ENCODE data around the gene FAXC.

- TF ChIP-seq TOX (CRISPR knock-in tag; IDR thresholded peaks at IDR 0.05; ENCODE audit: borderline replicate concordance): no peak
- TF ChIP-seq ZNF70 (CRISPR knock-in tag; IDR thresholded peaks at IDR 0.05): no peak
- TF ChIP-seq GLIS3 (CRISPR knock-in tag; IDR thresholded peaks at IDR 0.05): no peak
- TF ChIP-seq CSRNP3 (CRISPR knock-in tag; IDR thresholded peaks at IDR 0.05): no peak
- TF ChIP-seq PATZ1 (CRISPR knock-in tag; IDR thresholded peaks at IDR 0.05; ENCODE audit: borderline replicate concordance): no peak
- TF ChIP-seq CREB5 (CRISPR knock-in tag; IDR thresholded peaks at IDR 0.05; ENCODE audit: low read depth): no peak
- TF ChIP-seq ZFP30 (CRISPR knock-in tag; IDR thresholded peaks at IDR 0.05): no peak
- no peak for TF ChIP-seq POU6F1 (CRISPR knock-in tag; IDR thresholded peaks at IDR 0.05; ENCODE audit: borderline replicate concordance, low read depth)
- TF ChIP-seq ZNF8 (CRISPR knock-in tag; IDR thresholded peaks at IDR 0.05): no peak
- TF ChIP-seq PPARA (CRISPR knock-in tag; IDR thresholded peaks at IDR 0.05; ENCODE audit: borderline replicate concordance): no peak
- no peak for TF ChIP-seq ZC3H10 (CRISPR knock-in tag; IDR thresholded peaks at IDR 0.05)
- no peak for TF ChIP-seq TCF4 (CRISPR knock-in tag; IDR thresholded peaks at IDR 0.05; ENCODE audit: borderline replicate concordance)
Measured at GRCh38 chr6:99250476-99250875, 99.0 kb downstream of the FAXC start.

Measured in SK-N-SH treated with all-trans-retinoic acid at 6 μM for 48 hours (cell line).